ENCODE results near the gene DCTPP1. TPM values are rescaled to one million over a fixed set of nuclear protein-coding genes. Genes with fewer than 3 reads are reported as not detected.
"Not testable (repeated sequence)": the region's sequence is repeated elsewhere in the genome, so short reads cannot be mapped to it uniquely, and the experiment has no call there.

Gene DCTPP1
- polyA plus RNA-seq, 1 experiment, result 34.7 TPM

DNA sequence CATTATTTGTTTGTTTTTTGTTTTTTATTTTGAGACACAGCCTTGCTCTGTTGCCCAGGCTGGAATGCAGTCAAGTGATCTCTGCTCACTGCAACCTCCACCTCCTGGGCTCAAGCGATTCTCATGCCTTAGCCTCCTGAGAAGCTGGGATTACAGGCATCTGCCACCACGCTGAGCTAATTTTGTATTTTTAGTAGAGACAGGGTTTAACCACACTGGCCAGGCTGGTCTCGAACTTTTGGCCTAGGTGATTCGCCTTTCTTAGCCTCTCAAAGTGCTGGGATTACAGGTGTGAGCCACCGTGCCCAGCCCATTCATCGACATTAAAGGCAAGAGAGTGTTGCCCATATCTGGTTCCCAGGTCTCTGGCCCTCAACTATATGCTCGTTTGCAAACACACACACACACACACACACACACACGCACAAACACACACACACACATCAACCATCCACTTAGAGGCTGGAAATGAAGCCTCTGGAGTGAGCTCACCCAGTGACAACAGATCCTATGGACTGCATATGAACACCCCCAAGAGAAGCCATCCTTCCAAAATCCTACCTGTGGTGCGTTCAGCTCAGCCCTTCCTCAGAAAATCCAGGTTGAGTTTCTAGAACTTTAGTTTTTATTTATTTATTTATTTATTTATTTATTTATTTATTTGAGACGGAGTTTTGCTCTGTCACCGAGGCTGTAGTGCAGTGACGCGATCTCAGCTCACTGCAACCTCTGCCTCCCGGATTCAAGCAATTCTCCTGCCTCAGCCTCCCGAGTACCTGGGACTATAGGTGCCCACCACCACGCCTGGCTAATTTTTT is 28.1 kb upstream of the DCTPP1 start:
- no peaks in the 10 kb centered on the region for H3K9me3 ChIP-seq (ENCODE audit: control insufficient read depth, insufficient read depth, low read length)
- TF ChIP-seq, protein P1, sequence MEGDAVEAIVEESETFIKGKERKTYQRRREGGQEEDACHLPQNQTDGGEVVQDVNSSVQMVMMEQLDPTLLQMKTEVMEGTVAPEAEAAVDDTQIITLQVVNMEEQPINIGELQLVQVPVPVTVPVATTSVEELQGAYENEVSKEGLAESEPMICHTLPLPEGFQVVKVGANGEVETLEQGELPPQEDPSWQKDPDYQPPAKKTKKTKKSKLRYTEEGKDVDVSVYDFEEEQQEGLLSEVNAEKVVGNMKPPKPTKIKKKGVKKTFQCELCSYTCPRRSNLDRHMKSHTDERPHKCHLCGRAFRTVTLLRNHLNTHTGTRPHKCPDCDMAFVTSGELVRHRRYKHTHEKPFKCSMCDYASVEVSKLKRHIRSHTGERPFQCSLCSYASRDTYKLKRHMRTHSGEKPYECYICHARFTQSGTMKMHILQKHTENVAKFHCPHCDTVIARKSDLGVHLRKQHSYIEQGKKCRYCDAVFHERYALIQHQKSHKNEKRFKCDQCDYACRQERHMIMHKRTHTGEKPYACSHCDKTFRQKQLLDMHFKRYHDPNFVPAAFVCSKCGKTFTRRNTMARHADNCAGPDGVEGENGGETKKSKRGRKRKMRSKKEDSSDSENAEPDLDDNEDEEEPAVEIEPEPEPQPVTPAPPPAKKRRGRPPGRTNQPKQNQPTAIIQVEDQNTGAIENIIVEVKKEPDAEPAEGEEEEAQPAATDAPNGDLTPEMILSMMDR (IDR thresholded peaks at IDR 0.05; ENCODE audit: low read depth, low read length), result no peak
- ChIA-PET POLR2A (no interaction called here), CTCF (interaction anchor here (2.2 kb wide), 1 partner anchor 171 kb away, joined by 5 read pairs; no protein-coding TSS in a partner anchor)
- H3K4me3 ChIP-seq (ENCODE audit: low read depth, low read length), result no peak overlapping the region
- H3K27ac ChIP-seq (ENCODE audit: low read depth, low read length), result no peak overlapping the region
- DNase-seq (ENCODE audit: low read depth, low spot score), result no peak
- H3K27me3 ChIP-seq (ENCODE audit: control insufficient read depth, insufficient read depth, low read length), result peaks cover 19% of the 10 kb centered on the region

DNA sequence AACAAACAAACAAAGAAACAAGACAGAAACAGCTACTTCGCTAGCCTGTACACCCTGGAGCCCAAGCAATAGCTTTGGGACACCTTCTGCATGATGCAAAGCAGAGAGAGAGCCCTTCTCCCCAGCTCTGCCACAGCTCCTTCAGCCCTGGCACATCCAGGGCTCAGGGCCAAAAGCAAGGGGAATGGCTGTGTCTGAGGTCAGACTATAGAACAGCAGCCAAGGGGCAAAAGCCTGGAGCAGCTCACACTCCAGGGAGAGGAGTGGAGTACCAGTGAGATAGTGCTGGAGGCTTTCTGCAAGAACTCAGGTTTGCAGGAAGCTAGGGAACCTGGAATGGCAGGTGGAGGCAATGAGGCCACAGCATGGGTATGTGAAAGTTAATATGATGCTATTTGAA is 27.4 kb upstream of the DCTPP1 start:
- Histone ChIP-seq H3K27ac (ENCODE audit: low read depth, low read length) (no peak overlapping the region), H3K27me3 (ENCODE audit: control insufficient read depth, insufficient read depth, low read length) (peaks cover 20% of the 10 kb centered on the region), H3K9me3 (ENCODE audit: control insufficient read depth, insufficient read depth, low read length) (no peaks in the 10 kb centered on the region), H3K4me3 (ENCODE audit: low read depth, low read length) (no peak overlapping the region)
- ChIA-PET POLR2A (no interaction called here), CTCF (interaction anchor here (2.2 kb wide), 1 partner anchor 172 kb away, joined by 5 read pairs; no protein-coding TSS in a partner anchor)
- DNase-seq (ENCODE audit: low read depth, low spot score), result no peak
- TF ChIP-seq, protein P1 (IDR thresholded peaks at IDR 0.05; ENCODE audit: low read depth, low read length), result no peak

DNA sequence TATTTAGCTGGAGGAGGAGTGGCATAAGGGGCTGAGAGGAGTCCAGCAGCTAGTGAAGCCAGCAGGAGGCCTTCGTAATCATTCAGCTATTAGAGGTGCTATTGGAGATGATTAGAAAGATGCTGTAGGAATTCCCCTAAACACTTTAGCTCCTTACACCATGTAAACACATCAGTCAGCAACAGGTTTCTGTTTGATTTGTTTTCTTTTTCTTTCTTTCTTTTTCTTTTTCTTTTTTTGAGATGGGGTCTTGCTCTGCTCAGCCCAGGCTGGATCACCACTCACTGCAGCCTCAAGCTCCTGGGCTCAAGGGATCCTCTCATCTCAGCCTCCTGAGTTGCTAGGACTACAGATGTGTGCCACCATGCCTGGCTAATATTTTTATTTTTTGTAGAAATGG is 26.5 kb upstream of the DCTPP1 start:
- DNase-seq (ENCODE audit: low read depth, low spot score), result no peak
- Histone ChIP-seq H3K4me3 (ENCODE audit: low read depth, low read length) (no peak overlapping the region), H3K27me3 (ENCODE audit: control insufficient read depth, insufficient read depth, low read length) (peaks cover 23% of the 10 kb centered on the region), H3K9me3 (ENCODE audit: control insufficient read depth, insufficient read depth, low read length) (no peaks in the 10 kb centered on the region), H3K27ac (ENCODE audit: low read depth, low read length) (no peak overlapping the region)
- POLR2A ChIA-PET, result interaction anchor here (0.9 kb wide), 1 partner anchor 9 kb away, joined by 3 read pairs; no protein-coding TSS in a partner anchor
- TF ChIP-seq, protein P1 (IDR thresholded peaks at IDR 0.05; ENCODE audit: low read depth, low read length), result no peak
- CTCF ChIA-PET, result interaction anchor here (2.2 kb wide), 1 partner anchor 173 kb away, joined by 5 read pairs; no protein-coding TSS in a partner anchor

DNA sequence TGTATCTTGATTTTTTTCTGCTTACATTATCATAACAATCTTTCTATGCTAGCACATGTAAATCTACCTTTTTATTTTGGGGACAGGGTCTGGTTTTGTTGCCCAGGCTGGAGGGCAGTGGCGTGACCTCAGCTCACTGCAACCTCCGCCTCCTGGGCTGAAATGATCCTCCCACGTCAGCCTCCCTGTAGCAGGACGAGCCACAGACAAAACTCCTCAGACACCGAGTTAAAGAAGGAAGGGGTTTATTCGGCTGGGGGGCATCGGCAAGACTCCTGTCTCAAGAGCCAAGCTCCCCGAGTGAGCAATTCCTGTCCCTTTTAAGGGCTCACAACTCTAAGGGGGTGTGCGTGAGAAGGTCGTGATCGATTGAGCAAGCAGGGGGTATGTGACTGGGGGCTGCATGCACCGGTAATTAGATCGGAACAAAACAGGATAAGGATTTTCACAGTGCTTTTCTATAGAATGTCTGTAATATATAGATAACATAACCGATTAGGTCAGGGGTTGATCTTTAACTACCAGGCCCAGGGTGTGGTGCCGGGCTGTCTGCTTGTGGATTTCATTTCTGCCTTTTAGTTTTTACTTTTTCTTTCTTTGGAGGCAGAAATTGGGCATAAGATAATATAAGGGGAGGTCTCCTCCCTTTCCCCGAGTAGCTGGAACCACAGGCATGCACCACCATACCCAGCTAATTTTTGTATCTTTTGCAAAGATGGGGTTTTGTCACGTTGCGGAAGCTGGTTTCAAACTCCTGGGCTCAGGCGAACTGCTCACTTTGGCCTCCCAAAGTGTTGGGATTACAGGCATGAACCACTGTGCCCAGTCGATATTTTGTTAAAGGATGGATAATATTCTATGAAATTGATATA is 23.1 kb upstream of the DCTPP1 start:
- H3K9me3 ChIP-seq (ENCODE audit: control insufficient read depth, insufficient read depth, low read length); POLR2A ChIA-PET; H3K4me3 ChIP-seq (ENCODE audit: low read depth, low read length); H3K27ac ChIP-seq (ENCODE audit: low read depth, low read length); DNase-seq (ENCODE audit: low read depth, low spot score): not testable (repeated sequence)
- H3K27me3 ChIP-seq (ENCODE audit: control insufficient read depth, insufficient read depth, low read length), result peaks cover 23% of the 10 kb centered on the region
- CTCF ChIA-PET, result interaction anchor here (1.1 kb wide), 1 partner anchor 145 kb away, joined by 3 read pairs; no protein-coding TSS in a partner anchor

DNA sequence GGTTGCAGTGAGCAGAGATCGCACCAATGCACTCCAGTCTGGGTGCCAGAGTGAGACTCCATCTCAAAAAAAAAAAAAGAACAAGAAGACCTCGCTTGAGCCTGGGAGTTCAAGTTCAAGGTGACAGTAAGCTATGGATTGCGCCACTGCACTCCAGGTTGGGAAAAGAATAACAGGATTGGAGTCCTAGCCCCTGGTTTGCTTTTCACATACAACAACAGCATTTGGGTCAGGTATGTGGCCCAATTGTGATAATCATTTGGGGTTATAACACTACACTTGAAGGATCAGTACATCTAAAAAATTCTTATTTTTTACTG is 19.2 kb upstream of the DCTPP1 start:
- no peak for DNase-seq (ENCODE audit: low read depth, low spot score)
- ChIA-PET POLR2A (no interaction called here), CTCF (interaction anchor here (0.6 to 3.1 kb wide), 42 partner anchors 10 to 548 kb away, joined by 3 to 36 read pairs (median 4); partner anchors contain the start of genes ZNF48 and ZNF747)
- Histone ChIP-seq H3K27ac (ENCODE audit: low read depth, low read length) (no peak overlapping the region), H3K27me3 (ENCODE audit: control insufficient read depth, insufficient read depth, low read length) (peaks cover 15% of the 10 kb centered on the region), H3K4me3 (ENCODE audit: low read depth, low read length) (no peak overlapping the region), H3K9me3 (ENCODE audit: control insufficient read depth, insufficient read depth, low read length) (peaks cover 6% of the 10 kb centered on the region)
- TF ChIP-seq, protein P1 (IDR thresholded peaks at IDR 0.05; ENCODE audit: low read depth, low read length), result no peak

Data from AG04450 (cell line).